WTC11 (cell line): Measurements from ENCODE around the gene KCNB1. TPM values are rescaled to one million over a fixed set of nuclear protein-coding genes. Genes with fewer than 3 reads are reported as not detected.
A peak's percentile ranks its signal among the peaks of the same experiment; 100 is the strongest.

Source experiments
- ATAC-seq: fragments of 200-7000 bp; cut with Tn5 transposase; 2 replicates; pipeline ENCODE4 v1.10.0; 2021; ENCODE audit warnings: mild to moderate bottlenecking, moderate library complexity
- CTCF ChIA-PET: fragments of 300-600 bp; sonication (Branson Sonifier 250); formaldehyde crosslinking; loops from one replicate; lab custom pipeline; 2021; ENCODE audit warnings: antibody characterized with exemption; lab: Charles Lee
- POLR2A ChIA-PET: fragments of 350-600 bp; sonication (Branson Sonifier 250); formaldehyde crosslinking; loops from one replicate; lab custom pipeline; 2021; ENCODE audit warnings: antibody characterized with exemption; lab: Charles Lee
- DNase-seq: peaks from one replicate; pipeline ENCODE4 v3.0.0; 2021; ENCODE audit warnings: low spot score
- H3K27ac Mint-ChIP-seq: 2 replicates; pipeline ENCODE4 v1.8.0; 2021; ENCODE audit warnings: mixed read lengths
- H3K27me3 Mint-ChIP-seq: 2 replicates; pipeline ENCODE4 v1.8.0; 2021; ENCODE audit warnings: low read depth, mild to moderate bottlenecking, moderate library complexity, mixed read lengths
- H3K36me3 Mint-ChIP-seq: 2 replicates; pipeline ENCODE4 v1.8.0; 2021; ENCODE audit warnings: mixed read lengths
- H3K4me1 Mint-ChIP-seq: 2 replicates; pipeline ENCODE4 v1.8.0; 2022; ENCODE audit warnings: mixed read lengths
- H3K4me3 Mint-ChIP-seq: 2 replicates; pipeline ENCODE4 v1.8.0; 2021; ENCODE audit warnings: mild to moderate bottlenecking, moderate library complexity, mixed read lengths
- H3K9me3 Mint-ChIP-seq: 2 replicates; pipeline ENCODE4 v1.8.0; 2021; ENCODE audit warnings: mixed read lengths
- ARID4B ChIP-seq: sonication (generic); formaldehyde crosslinking; IDR thresholded peaks from 2 replicates; pipeline ENCODE4 v1.8.0; 2023; ENCODE audit warnings: missing genetic modification reagents, mild to moderate bottlenecking, borderline replicate concordance
- CREB1 ChIP-seq: sonication (generic); formaldehyde crosslinking; IDR thresholded peaks from 2 replicates; pipeline ENCODE4 v1.8.0; 2023; ENCODE audit warnings: mild to moderate bottlenecking, missing genetic modification reagents
- ESRRA ChIP-seq: sonication (generic); formaldehyde crosslinking; IDR thresholded peaks from 2 replicates; pipeline ENCODE4 v1.8.1; 2022; ENCODE audit warnings: mild to moderate bottlenecking, missing genetic modification reagents, borderline replicate concordance
- FOXK1 ChIP-seq: sonication (generic); formaldehyde crosslinking; IDR thresholded peaks from 2 replicates; pipeline ENCODE4 v1.8.0; 2022; ENCODE audit warnings: mild to moderate bottlenecking, moderate library complexity, missing genetic modification reagents
- NR2C2 ChIP-seq: sonication (generic); formaldehyde crosslinking; IDR thresholded peaks from 2 replicates; pipeline ENCODE4 v1.8.0; 2022; ENCODE audit warnings: mild to moderate bottlenecking, missing genetic modification reagents
- PREB ChIP-seq: sonication (generic); formaldehyde crosslinking; IDR thresholded peaks from 2 replicates; pipeline ENCODE4 v1.8.1; 2022; ENCODE audit warnings: mild to moderate bottlenecking, missing genetic modification reagents, moderate library complexity, borderline replicate concordance
- SP1 ChIP-seq: sonication (generic); formaldehyde crosslinking; conservative IDR thresholded peaks from 2 replicates; pipeline ENCODE4 v1.8.1; 2022; ENCODE audit warnings: missing genetic modification reagents
- TEAD1 ChIP-seq: sonication (generic); formaldehyde crosslinking; IDR thresholded peaks from 2 replicates; pipeline ENCODE4 v1.8.0; 2022; ENCODE audit warnings: mild to moderate bottlenecking, missing genetic modification reagents
- ZNF396 ChIP-seq: fragments of 250-450 bp; sonication (Bioruptor Pico); IDR thresholded peaks from 2 replicates; pipeline ENCODE4 v1.8.0; 2021; ENCODE audit warnings: mild to moderate bottlenecking, moderate library complexity, borderline replicate concordance
- ZNF532 ChIP-seq: fragments of 250-450 bp; sonication (Bioruptor Pico); IDR thresholded peaks from 2 replicates; pipeline ENCODE4 v1.9.0; 2021; ENCODE audit warnings: mild to moderate bottlenecking, borderline replicate concordance
- total RNA-seq: library from RNA; stranded (reverse); gene quantifications from 3 replicates; pipeline ENCODE4 v1.2.3, GENCODE V29; 2021
- TF ChIP-seq, protein P1 (sequence below): sonication (generic); formaldehyde crosslinking; IDR thresholded peaks from 2 replicates; pipeline ENCODE4 v1.8.0; 2023; ENCODE audit warnings: mild to moderate bottlenecking, missing genetic modification reagents
- TF ChIP-seq, protein P2 (sequence below): sonication (generic); formaldehyde crosslinking; IDR thresholded peaks from 2 replicates; pipeline ENCODE4 v1.8.0; 2022; ENCODE audit warnings: mild to moderate bottlenecking, missing genetic modification reagents
- TF ChIP-seq, protein P3 (sequence below): sonication (generic); formaldehyde crosslinking; IDR thresholded peaks from 2 replicates; pipeline ENCODE4 v1.8.1; 2022; ENCODE audit warnings: low read depth, missing genetic modification reagents, borderline replicate concordance

KCNB1 gene
- total RNA-seq, 1 experiment from 2014 or later = 1.1 TPM

DNA sequence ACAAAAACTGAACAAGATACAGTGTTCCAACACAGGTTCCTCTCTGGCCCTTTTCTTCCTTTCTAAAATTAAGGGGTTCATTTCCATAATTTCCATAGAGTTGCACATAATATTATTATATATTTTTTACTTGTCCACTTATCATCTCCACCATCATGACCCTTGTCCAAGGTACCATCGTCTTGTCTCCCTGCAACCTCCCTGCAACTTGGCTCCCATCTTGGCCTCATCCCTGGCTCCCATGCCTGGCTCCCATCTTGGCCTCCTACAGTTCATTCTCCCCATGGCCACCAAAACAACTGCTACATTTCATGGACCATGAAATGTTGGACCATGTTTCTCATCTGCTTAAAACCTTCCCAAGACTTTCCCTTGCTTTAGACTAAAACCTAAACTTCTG is 3.1 kb upstream of the KCNB1 start (continued):
- TF ChIP-seq ZNF532 (CRISPR knock-in tag) (no peak), ESRRA (CRISPR knock-in tag) (no peak), SP1 (CRISPR knock-in tag) (no peak), PREB (CRISPR knock-in tag) (no peak), ZNF396 (CRISPR knock-in tag) (no peak), TEAD1 (CRISPR knock-in tag) (no peak), NR2C2 (no peak), CREB1 (CRISPR knock-in tag) (no peak)
- TF ChIP-seq, protein P1, sequence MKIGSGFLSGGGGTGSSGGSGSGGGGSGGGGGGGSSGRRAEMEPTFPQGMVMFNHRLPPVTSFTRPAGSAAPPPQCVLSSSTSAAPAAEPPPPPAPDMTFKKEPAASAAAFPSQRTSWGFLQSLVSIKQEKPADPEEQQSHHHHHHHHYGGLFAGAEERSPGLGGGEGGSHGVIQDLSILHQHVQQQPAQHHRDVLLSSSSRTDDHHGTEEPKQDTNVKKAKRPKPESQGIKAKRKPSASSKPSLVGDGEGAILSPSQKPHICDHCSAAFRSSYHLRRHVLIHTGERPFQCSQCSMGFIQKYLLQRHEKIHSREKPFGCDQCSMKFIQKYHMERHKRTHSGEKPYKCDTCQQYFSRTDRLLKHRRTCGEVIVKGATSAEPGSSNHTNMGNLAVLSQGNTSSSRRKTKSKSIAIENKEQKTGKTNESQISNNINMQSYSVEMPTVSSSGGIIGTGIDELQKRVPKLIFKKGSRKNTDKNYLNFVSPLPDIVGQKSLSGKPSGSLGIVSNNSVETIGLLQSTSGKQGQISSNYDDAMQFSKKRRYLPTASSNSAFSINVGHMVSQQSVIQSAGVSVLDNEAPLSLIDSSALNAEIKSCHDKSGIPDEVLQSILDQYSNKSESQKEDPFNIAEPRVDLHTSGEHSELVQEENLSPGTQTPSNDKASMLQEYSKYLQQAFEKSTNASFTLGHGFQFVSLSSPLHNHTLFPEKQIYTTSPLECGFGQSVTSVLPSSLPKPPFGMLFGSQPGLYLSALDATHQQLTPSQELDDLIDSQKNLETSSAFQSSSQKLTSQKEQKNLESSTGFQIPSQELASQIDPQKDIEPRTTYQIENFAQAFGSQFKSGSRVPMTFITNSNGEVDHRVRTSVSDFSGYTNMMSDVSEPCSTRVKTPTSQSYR (CRISPR knock-in tag) = no peak
- TF ChIP-seq, protein P2, sequence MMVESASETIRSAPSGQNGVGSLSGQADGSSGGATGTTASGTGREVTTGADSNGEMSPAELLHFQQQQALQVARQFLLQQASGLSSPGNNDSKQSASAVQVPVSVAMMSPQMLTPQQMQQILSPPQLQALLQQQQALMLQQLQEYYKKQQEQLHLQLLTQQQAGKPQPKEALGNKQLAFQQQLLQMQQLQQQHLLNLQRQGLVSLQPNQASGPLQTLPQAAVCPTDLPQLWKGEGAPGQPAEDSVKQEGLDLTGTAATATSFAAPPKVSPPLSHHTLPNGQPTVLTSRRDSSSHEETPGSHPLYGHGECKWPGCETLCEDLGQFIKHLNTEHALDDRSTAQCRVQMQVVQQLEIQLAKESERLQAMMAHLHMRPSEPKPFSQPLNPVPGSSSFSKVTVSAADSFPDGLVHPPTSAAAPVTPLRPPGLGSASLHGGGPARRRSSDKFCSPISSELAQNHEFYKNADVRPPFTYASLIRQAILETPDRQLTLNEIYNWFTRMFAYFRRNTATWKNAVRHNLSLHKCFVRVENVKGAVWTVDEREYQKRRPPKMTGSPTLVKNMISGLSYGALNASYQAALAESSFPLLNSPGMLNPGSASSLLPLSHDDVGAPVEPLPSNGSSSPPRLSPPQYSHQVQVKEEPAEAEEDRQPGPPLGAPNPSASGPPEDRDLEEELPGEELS (CRISPR knock-in tag) = no peak
- TF ChIP-seq, protein P3, sequence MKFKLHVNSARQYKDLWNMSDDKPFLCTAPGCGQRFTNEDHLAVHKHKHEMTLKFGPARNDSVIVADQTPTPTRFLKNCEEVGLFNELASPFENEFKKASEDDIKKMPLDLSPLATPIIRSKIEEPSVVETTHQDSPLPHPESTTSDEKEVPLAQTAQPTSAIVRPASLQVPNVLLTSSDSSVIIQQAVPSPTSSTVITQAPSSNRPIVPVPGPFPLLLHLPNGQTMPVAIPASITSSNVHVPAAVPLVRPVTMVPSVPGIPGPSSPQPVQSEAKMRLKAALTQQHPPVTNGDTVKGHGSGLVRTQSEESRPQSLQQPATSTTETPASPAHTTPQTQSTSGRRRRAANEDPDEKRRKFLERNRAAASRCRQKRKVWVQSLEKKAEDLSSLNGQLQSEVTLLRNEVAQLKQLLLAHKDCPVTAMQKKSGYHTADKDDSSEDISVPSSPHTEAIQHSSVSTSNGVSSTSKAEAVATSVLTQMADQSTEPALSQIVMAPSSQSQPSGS (CRISPR knock-in tag) = no peak

- ChIA-PET POLR2A (interaction anchor here (0.6 to 1.4 kb wide), 3 partner anchors 21 to 150 kb away, joined by 3 to 5 read pairs (median 3); no protein-coding TSS in a partner anchor), CTCF (interaction anchor here (0.6 to 5.4 kb wide), 65 partner anchors 8 to 1309 kb away, joined by 3 to 121 read pairs (median 7); no protein-coding TSS in a partner anchor)
- DNase-seq (peak; percentile 90), ATAC-seq (peak; percentile 78)
- Mint-ChIP-seq H3K27ac (no peak overlapping the region), H3K36me3 (no peaks in the 10 kb centered on the region), H3K4me1 (no peaks in the 10 kb centered on the region; the same call in 1 of the 2 replicates), H3K27me3 (peaks cover 52% of the 10 kb centered on the region), H3K9me3 (peaks cover 6% of the 10 kb centered on the region), H3K4me3 (peak overlapping the region; percentile 84)
- TF ChIP-seq FOXK1 (CRISPR knock-in tag) (peak; percentile 86), ARID4B (CRISPR knock-in tag) (peak; percentile 55; the same call in 1 of the 2 replicates)
Observed at GRCh38 chr20:49484180-49485140, 2.0 kb upstream of the KCNB1 start.
